Left ventricle myocardium superior (tissue), 1 donor: Measurements from ENCODE around the gene NCEH1. TPM values are rescaled to one million over a fixed set of nuclear protein-coding genes. Genes with fewer than 3 reads are reported as not detected.
"Not testable (repeated sequence)": the region's sequence is repeated elsewhere in the genome, so short reads cannot be mapped to it uniquely, and the experiment has no call there.

ENCODE experiments used
- ATAC-seq: fragments of 200-7000 bp; cut with Tn5 transposase; one replicate; pipeline ENCODE4 v1.9.1; 2020; ENCODE audit warnings: mild to moderate bottlenecking, moderate library complexity
- DNase-seq: peaks from one replicate; pipeline ENCODE4 v3.0.0-alpha.2; 2020
- intact Hi-C: fragments of 100-400 bp; cut with micrococcal nuclease; formaldehyde crosslinking; loops from one replicate; pipeline ENCODE4 v1.11.0; 2022
- total RNA-seq: library from RNA; stranded (reverse); fragmentation: NEBNext Ultra II Directional; extraction: Animal tissue kit (Norgen Biotek cat#: 25700); gene quantifications from one replicate; pipeline ENCODE4 v1.2.1, GENCODE V29; 2021
- donor health status: DM: no; HTN: yes; CAD: no; lungs with severe emphysema.

The NCEH1 gene
- total RNA-seq, 1 donor from 2014 or later: 63.6 TPM

DNA sequence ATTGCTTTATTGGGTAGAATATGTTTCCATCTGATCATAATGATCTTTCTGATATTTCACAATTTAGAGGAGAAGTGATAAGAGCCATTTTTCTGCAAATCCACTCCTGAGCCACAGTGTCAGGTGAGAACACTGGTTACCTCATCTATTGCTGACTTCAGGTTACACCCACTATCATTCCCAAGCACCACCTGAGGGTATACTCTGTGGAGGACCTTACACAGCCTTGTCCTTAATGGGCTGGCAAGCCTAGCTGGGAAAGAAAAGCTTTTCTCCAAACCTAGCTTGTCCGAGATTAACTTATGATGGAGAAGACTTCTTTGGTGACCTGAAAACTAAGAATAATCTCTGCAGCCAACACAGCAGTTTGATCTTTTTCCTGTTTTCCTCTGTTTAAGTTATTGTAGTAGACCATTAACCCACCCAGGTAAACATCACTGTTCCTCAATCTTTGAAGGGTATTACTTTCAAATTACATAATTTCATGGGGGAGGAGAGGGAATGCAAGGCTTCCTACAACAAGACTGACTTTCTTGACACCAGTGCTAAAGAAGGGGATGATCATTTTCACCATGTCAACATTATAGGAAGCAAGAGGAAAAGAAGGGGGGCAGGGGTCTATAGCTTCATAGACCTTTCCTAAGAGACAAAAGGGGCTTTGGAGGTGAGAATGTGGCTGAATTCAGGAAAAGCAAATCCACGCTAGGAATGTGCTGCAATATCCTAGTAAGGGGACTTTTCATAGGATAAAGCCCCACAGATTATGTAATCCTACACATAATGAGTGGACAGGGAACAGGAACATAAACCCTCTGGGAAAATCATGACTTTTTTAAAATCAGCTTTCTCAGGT lies 1.7 kb downstream of the NCEH1 start:
- DNase-seq (no peak), ATAC-seq (no peak)
- intact Hi-C loops: no loop called here

- intact Hi-C loops: no loop called here
- DNase-seq (no peak), ATAC-seq (no peak)
Measured at GRCh38 chr3:172707967-172708366, 2.9 kb downstream of the NCEH1 start.

DNA sequence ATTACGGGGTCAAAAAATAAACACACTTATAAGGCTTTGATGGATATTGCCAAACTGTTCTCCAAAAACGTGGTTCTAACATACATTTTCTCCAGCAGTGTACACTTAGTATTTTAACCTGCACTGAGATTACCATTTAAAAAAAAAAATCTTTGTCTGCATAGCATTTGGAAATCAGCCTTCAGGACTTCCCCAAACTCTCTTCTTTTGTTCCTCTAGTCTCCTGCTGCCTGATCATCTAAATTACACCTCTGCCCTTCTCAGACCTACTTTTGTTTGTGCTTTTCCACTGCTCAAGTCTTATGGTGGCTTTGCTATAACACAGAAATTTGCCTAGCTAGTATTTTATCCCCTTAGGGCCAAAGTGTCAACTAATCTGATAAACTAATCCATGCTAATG lies 3.8 kb downstream of the NCEH1 start:
- no peak for ATAC-seq
- intact Hi-C loops: no loop called here
- DNase-seq: no peak

- intact Hi-C loops: no loop called here
- ATAC-seq: no peak
- no peak for DNase-seq
Measured at GRCh38 chr3:172705170-172705569, 5.7 kb downstream of the NCEH1 start.

DNA sequence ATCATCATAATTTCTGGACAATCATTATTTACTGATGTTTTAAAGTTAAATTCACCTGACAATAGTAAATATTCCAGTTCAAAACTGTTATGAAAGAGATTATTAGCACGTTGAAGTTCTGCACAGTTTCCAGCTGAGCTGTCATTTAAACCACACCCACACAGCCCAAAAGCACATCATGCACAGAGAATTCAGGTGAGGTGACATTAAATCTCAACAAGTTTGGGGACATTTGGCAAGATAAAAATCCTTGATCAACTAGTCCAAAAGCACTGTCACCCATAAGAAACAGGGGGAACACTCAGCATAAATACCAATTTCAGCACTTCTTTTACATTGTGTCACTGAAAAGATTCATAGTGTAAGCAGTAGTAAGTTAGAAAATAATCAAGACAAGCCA lies 6.9 kb downstream of the NCEH1 start:
- DNase-seq (no peak), ATAC-seq (no peak)
- intact Hi-C loops: no loop called here

DNA sequence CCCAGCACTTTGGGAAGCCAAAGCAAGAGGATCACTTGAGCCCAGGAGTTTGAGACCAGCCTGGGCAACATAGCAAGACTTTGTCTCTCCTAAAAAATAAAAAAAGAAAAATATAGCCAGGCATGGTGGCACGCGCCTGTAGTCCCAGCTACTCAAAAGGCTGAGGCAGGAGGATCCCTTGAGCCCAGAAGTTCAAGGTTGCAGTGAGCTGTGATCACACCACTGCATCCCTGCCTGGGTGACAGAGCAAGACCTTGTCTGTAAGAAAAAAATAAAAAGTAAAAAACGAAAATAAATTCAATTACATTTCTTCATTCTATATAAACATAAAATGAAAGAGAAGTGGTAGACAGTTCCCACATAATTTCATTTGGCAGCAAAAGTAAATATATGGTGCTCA lies 8.1 kb downstream of the NCEH1 start:
- ATAC-seq, intact Hi-C loops, DNase-seq: not testable (repeated sequence)

- ATAC-seq (no peak), DNase-seq (no peak)
- intact Hi-C loops: no loop called here
Measured at GRCh38 chr3:172702256-172702655, 8.6 kb downstream of the NCEH1 start.

DNA sequence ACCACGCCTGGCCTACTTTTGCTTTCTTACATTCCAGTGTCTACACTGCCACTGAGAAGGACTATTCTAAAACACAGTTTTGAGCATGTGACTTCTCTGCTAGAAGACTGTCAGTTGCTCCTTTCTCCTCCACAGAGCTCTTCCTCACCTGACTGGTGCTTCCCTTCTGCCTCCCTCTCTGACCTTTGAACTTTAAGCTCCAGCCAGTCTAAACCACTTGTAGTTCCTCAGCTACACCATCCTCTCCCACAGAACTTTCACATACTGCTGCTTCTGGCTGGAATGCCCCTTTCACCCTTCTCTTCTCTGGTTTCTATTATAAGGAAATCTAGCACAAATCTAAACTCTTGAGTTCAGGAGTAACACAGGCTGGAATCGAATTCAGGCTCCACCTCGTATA lies 9.1 kb downstream of the NCEH1 start:
- ATAC-seq (no peak), DNase-seq (no peak)
- intact Hi-C loops: no loop called here

DNA sequence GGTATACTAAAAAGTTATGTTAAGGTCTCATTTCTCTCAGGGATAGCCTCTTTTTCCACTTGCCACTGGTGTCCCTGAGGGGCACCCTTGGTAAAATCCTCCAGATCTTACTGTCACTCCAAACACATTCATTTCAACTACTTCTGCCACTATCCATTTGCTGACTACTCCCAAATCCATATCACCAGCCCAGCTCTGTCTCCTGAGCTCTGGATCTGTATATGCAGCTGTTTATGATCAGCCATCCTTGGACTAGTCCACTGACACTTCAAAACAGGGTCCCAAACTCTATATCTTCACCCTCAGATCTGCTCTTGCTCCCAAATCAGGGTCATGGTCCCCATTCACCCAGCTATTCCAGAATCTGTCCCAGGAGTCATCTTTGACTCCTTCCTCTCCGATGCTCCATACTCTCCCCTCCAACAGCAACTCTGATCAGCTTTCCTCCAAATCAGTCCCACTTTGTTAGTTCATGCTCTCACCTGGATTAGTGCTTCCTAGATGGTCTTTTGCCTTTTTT lies 9.9 kb downstream of the NCEH1 start:
- ATAC-seq (no peak), DNase-seq (no peak)
- intact Hi-C loops: no loop called here

- DNase-seq (no peak), ATAC-seq (no peak)
- intact Hi-C loops: no loop called here
Measured at GRCh38 chr3:172700256-172700655, 10.6 kb downstream of the NCEH1 start.

- no peak for DNase-seq
- ATAC-seq: peak; percentile 18
Measured at GRCh38 chr3:172699031-172699430, 11.8 kb downstream of the NCEH1 start.

DNA sequence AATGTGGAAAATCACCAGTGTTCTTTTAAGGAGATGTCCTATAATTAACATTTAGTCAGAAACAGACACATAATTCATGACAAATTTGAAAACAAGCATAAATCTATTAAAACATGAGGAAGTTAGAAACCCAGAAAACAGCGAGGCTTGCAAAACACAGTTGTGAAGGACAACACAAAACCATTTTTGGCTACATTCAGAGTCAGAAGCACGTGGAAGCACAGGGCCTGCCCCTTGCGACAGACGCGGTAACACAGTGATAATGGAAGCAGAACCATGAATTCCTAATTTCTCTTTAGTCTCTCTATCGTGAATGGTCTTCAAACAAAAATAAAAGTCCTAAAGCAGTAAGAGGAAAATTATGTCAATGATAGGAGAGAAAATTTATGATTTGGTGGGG lies 12.2 kb downstream of the NCEH1 start:
- ATAC-seq: peak; percentile 63
- DNase-seq: peak; percentile 45
- intact Hi-C loops: no loop called here

More at GRCh38 chr3:172699031-172699430, 11.8 kb downstream of the NCEH1 start:
- intact Hi-C loops: no loop called here

- no peak for DNase-seq
- no peak for ATAC-seq
- intact Hi-C loops: no loop called here
Measured at GRCh38 chr3:172697558-172697957, 13.3 kb downstream of the NCEH1 start.

DNA sequence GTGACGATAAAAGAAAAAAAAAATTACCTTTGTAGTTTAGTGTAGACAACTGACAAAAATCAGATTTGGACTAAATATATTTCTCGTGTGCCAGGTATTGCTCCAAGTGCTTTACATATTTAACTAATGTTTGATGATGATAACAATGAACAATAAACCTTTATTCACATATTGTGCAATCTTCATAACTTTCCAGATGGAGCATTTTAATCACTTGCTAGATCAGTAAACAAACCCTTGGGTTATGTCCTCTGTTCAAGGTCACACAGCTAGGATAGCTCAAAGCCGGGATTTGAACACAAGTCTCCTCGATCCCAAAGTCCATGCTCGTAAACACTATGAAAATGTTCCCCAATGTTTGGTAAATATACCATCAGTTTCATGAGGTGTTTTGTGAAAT lies 14.5 kb downstream of the NCEH1 start:
- intact Hi-C loops: no loop called here
- DNase-seq (no peak), ATAC-seq (no peak)

DNA sequence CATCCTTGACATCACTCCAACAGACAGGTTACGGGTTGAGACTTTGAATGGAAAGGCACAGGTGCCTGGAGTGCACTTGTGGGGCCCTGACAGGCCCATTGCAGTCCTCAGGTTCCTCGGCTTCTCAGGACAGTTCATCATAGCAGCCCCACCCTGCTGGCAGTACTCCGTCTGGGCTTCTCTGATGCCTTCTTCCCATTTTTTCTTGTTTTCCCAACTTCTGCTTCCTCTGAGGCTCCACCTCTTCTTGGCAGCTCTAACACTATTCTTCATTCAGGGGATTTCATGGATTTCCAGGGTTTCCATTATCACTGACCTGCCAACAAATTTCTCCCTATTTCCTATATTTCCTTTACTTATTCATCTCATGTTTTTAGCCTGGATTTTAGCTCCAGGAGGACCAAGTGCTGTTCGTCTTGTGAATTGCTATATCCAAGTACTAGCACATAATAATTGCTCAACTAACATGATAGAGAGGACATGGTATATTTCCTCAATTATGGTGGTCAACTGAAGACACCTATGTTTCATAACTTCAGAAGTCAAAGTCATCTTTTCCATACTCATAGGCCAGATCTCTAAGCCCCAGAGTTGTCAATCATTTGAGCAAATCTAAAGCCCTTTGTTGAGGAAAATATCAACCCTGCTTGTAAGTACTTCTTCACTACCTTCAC lies 16.2 kb downstream of the NCEH1 start:
- intact Hi-C loops: no loop called here
- DNase-seq (no peak), ATAC-seq (peak; percentile 11)

GRCh38 chr3:172692751-172693338 lies 18.0 kb downstream of the NCEH1 start:
- intact Hi-C loops: no loop called here
- no peak for ATAC-seq
- no peak for DNase-seq

- DNase-seq (no peak), ATAC-seq (no peak)
- intact Hi-C loops: no loop called here
Measured at GRCh38 chr3:172690936-172691335, 19.9 kb downstream of the NCEH1 start.

DNA sequence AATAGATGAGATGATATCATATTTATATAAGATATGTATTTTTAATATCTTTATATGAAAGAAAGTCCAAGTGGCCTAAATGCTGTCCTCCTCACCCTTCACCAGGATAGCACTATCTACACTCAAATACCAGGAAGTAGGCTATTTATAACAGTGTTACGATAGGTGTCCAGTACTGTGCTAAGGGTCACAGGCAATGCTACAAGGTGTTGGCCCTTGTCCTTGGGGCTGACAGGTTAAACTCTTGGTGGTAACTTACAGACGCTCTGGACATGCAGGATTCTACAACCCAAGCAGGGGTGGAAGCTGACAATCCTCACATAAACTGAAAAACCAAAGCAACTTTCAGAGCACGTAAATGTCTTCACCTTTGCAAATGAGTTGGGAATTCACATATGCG lies 22.3 kb downstream of the NCEH1 start:
- no peak for DNase-seq
- peak; percentile 91 for ATAC-seq
- intact Hi-C loops: no loop called here

GRCh38 chr3:172687501-172687900 lies 23.4 kb downstream of the NCEH1 start:
- ATAC-seq (peak; percentile 54), DNase-seq (no peak)
- intact Hi-C loops: no loop called here
